Spleen (tissue), 7 donors: Measurements from ENCODE around the gene EPHB2.

Source experiments
- POLR2A ChIP-seq, 3 donors: fragments of 450-650 bp; IDR thresholded peaks; one replicate each; pipeline ENCODE4 v1.5.1; 2017; ENCODE audit warnings: antibody characterized with exemption in 3 of 3, mild to moderate bottlenecking in 1 of 3
- TF ChIP-seq, protein P1 (sequence below), 11 experiments: fragments of 200-600 bp in 7 of 11; fragments of 450-650 bp in 4 of 11; sonication (generic) in 4 of 11; IDR thresholded peaks in 8 of 11; conservative IDR thresholded peaks in 3 of 11; 1 replicate in 7 of 11; 2 replicates in 4 of 11; pipeline versions ENCODE4 v1.4.0 to v1.8.0; 2016 to 2021; ENCODE audit warnings: antibody characterized with exemption in 11 of 11, inconsistent platforms in 4 of 11, mild to moderate bottlenecking in 1 of 11
- donor health status: DM: no; HTN: no; CAD: no; lungs with moderate emphysema.
- donor health status: DM: no; HTN: no; CAD: no.
- donor health status: DM: no; HTN: no; CAD: no.

DNA sequence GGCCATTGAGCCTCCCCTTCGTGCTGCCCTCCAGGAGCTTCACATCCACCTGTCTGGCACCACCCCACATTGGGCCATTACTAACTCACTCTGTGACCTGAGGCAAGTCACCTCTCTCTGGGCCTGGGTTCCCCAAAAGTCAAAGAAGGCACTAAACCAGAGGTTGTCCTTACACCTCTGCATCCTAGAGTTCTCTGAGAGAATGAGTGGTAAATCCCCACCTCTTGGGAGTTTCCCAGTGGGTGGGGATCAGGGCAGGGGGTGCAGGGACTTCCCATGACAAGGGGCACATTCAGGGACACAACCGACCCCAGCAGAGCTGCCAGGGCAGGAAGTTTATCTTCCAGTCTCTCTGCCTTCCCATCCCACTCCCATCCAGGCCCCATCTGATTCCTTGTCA lies 99.7 kb downstream of the EPHB2 start:
- TF ChIP-seq, protein P1, sequence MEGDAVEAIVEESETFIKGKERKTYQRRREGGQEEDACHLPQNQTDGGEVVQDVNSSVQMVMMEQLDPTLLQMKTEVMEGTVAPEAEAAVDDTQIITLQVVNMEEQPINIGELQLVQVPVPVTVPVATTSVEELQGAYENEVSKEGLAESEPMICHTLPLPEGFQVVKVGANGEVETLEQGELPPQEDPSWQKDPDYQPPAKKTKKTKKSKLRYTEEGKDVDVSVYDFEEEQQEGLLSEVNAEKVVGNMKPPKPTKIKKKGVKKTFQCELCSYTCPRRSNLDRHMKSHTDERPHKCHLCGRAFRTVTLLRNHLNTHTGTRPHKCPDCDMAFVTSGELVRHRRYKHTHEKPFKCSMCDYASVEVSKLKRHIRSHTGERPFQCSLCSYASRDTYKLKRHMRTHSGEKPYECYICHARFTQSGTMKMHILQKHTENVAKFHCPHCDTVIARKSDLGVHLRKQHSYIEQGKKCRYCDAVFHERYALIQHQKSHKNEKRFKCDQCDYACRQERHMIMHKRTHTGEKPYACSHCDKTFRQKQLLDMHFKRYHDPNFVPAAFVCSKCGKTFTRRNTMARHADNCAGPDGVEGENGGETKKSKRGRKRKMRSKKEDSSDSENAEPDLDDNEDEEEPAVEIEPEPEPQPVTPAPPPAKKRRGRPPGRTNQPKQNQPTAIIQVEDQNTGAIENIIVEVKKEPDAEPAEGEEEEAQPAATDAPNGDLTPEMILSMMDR (IDR thresholded peaks at IDR 0.05 in 8 of 11, conservative IDR thresholded peaks at IDR 0.05 in 3 of 11) = no peak
- TF ChIP-seq POLR2A (IDR thresholded peaks at IDR 0.05) = no peak
